ENCODE results near the gene FUCA2.
"Not testable (repeated sequence)": the region's sequence is repeated elsewhere in the genome, so short reads cannot be mapped to it uniquely, and the experiment has no call there.

Gene FUCA2

DNA sequence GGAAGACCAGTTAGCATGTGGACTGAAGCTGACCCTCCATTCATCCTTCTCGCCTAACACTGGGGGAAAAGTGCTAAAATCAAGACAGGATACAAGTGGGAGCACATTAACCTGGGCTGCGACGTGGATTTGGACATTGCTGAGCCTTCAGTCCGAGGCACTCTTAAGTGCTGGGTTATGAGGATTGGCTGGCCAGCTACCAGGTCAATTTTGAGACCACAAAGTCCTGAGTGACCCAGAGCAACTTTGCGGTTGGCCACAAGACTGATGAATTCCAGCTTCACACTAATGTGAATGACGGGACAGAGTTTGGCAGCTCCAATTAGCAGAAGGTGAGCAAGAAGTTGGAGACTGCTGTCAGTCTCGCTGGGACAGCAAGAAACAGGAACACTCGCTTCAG, 20.7 kb downstream of the FUCA2 start:
- no peak for DNase-seq

DNA sequence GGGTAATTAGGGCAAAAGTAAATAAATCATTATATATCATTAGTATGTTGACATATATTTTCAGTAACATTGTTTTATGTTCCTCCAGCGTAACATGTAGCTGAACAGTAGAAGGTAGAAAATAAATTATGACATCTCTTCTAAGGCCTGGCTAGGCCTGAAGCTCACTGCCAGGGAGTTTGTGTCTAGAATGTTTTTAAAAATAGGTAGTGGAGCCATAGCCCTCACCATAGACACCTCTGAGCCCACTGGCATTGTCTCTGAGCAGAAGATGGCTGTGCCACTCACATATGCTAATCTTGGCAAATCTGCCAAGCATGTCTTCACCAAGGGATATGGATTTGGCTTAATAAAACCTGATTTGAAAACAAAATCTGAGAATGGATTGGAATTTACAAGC, 21.3 kb downstream of the FUCA2 start:
- DNase-seq = no peak

DNA sequence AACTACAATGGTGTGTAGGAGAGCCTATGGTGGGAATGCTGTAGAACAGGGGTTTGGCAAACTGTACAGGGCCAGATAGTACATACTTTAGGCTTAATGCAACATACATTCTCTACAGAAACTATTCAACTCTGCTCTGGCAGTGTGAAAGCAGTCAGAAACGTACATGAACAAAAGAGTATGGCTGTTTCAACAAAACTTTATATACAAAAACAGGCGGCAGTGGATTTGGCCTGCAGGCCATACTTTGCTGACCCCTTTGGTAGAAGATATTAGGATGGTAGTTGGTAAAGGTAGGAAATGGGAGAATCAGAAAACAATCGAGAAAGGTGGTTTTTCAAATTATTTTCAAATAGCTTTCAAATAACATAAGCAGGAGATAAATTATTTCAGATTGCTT, 24.8 kb downstream of the FUCA2 start:
- no peak for DNase-seq

DNA sequence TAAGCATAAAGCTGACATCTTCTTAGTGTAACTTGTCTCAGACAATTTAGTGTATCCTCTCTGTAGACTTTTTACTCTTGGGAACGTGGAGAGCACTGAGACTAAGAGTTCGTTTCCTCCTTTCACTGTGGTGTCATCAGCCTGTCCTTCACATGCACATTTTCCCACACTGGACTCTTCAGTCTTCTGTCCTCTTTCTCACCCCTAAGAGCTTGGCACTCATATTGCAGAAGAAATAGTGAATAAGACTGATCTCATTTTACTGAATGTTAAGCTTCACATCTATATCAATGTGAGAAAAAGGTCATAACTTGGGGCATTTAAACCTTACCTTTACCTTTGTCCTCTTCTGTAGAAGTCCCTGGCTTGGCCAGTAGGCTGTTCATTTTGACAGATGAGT, 25.6 kb downstream of the FUCA2 start:
- no peak for DNase-seq

DNA sequence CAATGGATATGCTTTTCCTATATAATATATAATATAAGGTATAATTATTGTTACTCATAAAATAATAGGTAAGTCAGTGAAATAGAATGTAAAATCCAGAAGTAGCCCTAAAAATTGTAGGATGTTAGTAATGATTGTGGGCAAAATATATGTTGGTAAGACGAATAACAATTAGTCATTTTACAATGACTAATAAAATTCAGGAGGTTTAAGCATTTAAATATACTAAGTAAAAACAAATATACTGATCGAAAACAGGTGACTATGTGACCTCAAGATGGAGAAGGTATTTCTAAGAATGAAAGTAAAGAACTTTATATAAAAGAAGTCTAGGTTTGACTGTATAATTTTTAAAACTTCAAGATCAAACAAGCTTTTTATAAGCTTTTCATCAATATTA, 28.9 kb downstream of the FUCA2 start:
- DNase-seq = no peak

DNA sequence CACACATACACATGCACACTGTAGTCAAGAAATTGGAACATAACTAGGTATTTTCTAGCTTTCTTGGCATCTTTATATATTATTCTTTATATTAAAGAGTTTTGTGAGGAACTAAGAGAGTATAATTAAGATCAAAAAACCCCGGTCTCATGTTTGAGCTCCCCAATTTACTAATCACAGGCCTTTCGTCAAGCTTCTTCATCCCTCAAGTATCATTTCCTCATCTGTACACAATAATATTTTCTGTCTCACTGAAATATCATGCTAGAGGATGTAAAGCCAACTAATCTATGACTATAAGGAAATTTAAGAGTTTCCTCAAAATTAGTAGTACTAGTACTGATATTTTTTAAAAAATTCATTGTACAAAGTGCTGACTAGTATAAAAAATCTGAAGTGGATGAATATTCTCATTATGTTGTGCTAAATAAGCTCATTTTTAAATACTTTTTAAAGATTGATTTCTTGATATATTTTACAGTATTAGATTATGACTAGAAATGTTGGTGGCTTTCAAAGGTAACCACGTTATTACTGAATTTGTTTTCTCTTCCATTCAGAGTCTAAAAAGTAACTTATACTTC, 32.9 kb downstream of the FUCA2 start:
- no peak for DNase-seq

DNA sequence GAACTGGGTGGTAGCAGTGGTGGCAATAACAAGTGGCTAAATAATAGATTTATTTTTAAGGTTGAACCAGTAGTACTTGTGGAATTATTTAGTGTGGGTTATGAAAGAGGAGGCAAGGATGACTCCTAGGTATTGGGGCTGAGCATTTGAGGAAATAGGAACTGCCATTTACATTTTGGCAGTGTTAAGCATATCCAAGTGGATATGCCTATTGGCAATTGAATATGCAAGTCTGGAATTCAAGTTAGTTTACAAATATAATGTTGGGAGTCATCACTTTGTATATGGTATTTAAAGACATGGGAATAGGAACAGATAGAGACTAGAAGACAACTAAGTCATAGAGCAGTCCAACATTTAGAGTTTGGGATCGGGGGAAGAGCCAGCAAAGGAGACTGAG, 35.0 kb downstream of the FUCA2 start:
- DNase-seq = no peak

DNA sequence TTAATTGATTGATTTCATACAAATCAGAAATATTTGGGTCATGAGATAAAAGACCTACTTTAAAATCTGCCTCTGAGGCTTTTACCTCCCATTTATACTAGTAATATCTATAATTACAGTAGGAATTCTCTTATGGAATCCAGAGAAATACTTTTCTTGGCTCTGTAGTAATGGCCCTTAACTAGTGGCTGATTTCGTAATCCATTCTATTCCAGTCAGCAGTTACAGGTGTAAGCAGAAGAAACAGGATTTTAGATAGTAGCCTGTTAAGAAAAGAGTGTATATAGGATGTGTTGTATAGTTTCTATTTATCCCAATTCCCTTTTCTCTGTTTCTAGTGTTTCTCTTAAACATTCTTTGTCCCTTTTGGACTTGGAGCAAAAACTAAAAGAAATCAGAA, 39.7 kb downstream of the FUCA2 start:
- DNase-seq = no peak

DNA sequence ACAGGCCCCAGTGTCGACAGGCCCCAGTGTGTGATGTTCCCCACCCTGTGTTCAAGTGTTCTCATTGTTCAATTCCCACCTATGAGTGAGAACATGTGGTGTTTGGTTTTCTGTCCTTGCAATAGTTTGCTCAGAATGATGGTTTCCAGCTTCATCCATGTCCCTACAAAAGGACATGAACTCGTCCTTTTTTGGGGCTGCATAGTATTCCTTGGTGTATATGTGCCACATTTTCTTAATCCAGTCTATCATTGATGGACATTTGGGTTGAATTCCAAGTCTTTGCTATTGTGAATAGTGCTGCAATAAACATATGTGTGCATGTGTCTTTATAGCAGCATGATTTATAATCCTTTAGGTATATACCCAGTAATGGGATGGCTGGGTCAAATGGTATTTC, 42.7 kb downstream of the FUCA2 start:
- DNase-seq = not testable (repeated sequence)

DNA sequence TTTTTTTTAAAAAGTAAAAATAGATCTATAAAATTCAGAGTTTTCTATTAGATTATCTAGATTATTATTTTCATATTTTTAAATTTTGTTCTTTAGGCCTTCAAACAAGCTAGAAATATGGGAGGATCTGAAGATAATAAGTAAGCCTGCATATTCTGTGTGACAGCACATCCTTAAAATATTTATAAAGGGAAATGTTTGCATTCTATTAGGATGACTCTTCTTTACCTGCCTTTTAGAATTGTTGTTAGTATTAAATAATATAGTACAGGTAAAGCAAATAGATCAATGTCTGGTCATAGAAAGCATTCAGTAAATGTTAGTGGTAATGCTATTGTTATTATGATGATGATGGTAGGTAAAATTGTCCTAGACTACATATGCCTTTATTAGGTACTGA, 43.5 kb downstream of the FUCA2 start:
- DNase-seq = no peak

DNA sequence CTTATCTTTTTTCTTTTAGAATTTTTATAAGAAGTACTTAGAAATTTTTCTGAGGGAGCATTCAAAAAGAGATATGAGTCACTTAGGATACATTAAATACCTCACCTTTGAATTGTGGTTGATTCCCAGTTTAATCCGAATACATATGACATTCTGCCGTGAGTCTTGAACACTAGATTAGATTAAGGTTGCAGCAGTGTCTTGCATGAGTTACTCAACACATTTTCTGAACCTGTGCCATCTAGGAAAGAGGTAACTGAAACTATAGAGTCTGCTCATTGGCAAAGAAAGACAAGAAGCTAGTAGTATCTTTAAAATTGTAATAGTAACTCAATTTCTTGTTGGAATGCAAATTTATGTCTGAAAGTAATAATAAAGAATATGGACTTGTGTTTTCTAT, 46.0 kb downstream of the FUCA2 start:
- no peak for DNase-seq

DNA sequence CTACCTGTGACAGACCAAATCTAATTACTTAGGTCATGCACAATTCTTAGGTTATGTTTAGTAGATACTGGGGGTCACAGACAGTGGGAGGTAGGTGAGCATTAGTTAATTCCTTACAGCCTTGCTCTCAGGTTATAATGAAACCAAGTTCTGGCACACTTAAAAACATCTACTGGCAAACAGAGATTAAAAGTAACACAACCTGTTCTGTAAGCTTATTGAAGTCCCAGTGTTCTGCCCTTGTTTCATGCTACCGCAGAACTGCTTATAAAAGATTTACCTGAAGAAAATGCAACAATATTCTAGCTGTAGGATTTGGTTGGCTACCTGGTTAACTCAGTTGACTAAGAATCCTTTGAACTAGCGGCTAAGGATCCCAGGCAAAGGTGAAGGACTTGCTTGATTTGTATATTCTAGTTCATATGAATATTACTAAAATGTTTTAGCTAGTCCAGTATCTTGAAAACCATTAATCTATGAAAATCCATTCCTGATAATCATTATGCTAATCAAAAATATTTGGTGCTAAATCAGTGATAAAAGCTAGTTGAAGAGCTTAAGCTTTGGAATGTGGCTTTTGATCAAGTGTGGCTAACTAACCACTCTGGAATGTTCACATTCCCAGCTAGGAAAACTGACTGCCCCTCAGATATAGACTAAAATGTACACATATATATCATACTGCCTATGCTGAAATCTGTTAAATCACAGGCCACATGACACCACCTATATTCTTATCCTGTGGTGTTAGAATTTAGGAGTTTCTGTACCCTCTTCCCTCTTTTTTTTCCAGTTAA, 53.8 kb downstream of the FUCA2 start:
- no peak for DNase-seq

DNA sequence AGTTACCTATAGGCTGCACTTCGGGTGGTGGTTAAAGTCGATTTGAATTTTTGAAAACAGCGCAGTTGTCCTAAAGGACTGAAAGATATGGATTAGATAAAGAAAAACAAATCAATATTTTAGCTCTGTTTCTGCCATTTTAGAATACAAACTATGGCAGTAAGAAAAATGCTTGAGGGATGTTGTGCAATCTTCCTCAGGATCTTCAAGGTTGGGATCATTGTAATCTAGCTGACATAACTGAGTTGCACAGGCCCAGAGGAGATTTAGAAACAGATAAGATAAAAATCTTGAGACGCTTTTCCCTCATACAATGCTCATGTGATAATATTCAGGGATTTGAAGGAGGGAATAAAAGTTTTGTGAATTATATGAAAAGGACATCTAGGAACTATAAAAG, 60.0 kb downstream of the FUCA2 start:
- DNase-seq = no peak

DNA sequence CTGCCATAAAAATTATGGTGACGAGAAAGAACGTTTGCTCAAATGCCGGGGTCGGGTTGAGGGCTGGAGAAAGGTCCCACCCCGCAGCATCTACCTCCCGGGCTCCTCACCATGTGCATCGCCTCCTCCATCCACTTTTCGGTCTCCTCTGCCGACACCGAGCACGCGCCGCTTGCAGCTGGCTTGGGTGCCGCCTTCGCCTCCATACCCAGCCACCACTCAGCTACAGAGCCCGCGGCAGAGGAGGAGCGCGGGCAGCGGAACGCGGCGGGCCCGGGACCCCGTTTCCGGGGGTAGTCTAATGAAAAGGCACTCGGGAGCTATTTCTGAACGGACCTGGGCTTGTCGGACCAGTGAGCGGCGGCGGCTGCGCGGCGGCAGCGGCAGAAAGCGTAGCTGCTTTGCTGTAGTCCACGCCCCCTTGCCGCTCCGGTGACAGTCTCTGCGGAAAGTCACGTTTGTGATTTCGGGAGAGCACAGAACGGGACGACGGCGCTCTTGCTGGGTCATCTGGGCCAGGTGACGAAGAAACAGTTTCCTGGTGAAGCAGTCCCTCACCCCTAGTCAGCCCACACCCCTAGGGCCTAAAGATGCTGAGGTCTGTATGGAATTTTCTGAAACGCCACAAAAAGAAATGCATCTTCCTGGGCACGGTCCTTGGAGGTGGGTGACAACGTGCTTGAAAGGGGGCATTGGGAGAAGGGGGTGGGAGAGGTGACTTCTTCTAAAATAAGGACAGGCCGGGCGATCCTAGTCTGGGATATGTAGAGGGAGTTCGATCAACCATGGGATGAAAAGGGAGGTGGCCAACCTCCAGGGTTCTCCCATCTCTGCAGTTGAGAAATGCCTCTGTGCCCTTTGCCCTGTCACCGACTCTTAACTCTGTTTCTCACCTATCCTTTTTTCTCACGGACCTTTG, 60.8 kb downstream of the FUCA2 start, which contains the start of the genes ADAT2 and PEX3:
Gene ADAT2 (minus strand): TSS at position 243 of the 919 bp plus-strand sequence. CDS start 37 bp downstream, at position 206.
Gene PEX3 (plus strand): TSS at position 353 of the 919 bp plus-strand sequence. CDS start 238 bp downstream, at position 591.
- peak; percentile 68 for DNase-seq

DNA sequence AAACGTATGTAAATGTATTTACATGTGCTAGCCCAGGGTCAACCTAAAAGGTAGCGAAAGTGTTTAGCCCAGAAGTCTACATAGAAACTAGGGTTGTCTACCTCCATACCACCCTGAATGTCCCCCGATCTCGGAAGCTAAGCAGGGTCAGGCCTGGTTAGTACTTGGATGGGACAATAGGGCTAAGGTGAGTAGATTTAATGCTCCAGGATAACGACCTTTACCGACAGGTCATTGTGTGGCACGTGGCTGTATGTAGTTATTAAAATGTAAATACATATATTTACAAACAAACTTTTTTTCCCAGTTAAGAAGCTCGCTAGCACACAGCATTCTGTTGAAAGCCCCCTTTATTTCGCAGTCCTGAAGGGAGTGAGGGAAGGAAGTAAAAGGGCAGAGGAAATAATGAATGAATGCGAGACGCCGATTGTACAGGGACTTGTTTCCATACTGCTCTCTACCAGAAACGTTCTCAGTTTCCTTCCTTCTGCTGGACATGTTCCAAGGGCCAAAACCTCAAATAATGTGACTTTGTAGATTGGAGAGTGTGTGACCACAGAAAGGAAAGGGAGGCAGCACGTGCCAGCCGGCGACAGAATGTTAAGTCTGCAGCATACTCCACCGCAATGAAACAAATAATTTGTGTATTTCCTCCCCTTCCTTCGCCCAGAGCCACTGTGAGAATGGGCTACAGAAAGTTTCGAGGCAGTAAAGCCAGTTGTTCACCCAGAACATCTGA, 61.6 kb downstream of the FUCA2 start:
- DNase-seq = no peak

DNA sequence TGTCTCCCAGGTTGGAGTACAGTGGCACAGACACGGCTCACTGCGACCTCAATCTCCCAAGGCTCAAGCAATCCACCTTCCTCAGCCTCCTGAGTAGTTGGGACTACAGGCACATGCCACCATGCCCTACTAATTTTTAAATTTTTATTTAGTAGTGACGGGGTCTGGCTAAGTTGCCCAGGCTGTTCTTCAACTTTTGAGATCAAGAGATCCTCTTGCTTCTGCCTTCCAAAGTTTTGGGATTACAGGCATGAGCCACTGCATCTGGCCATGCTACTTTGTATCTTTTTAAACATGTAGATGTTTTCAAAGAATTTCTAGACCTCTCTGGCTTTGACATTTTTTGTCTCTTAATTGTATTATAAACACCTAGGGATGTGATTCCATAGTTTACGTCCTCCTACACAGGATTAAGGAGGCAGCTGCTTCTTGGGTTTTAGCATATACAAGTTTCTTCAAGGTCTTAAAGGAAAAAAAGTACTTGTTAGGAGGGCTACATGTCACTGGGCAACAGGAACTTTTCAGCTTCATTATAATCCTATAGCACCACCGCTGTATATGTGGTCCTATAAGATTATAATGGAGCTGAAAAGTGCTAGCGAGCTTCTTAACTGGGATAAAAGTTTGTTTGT, 62.3 kb downstream of the FUCA2 start:
- DNase-seq = no peak

DNA sequence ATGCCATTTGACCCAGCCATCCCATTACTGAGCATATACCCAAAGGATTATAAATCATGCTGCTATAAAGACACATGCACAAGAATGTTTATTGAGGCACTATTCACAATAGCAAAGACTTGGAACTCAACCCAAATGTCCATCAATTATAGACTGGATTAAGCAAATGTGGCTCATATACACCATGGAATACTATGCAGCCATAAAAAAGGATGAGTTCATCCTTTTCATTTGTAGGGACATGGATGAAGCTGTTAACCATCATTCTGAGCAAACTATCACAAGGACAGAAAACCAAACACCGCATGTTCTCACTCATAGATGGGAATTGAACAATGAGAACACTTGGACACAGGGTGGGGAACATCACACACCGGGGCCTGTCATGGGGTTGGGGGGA, 63.7 kb downstream of the FUCA2 start:
- not testable (repeated sequence) for DNase-seq

All from COR-L47 (cell line).